Breast epithelium (tissue), 4 donors: ENCODE results near the gene SENP8. TPM values are rescaled to one million over a fixed set of nuclear protein-coding genes. Genes with fewer than 3 reads are reported as not detected.
A peak's percentile ranks its signal among the peaks of the same experiment; 100 is the strongest.

Experiments
- DNase-seq, 2 donors: peaks; one replicate each; pipeline ENCODE4 v3.0.0-alpha.2; 2019; ENCODE audit warnings: low spot score in 2 of 2
- H3K27ac ChIP-seq, 2 donors: fragments of 200-600 bp; sonication (generic) in 1 of 2; one replicate each; pipeline ENCODE4 v1.5.1; 2016 to 2019; ENCODE audit warnings: mild to moderate bottlenecking in 1 of 2
- H3K27me3 ChIP-seq, 2 donors: fragments of 200-600 bp; sonication (generic) in 1 of 2; one replicate each; pipeline versions ENCODE4 v1.5.1 to v1.6.0; 2017 to 2019; ENCODE audit warnings: control low read depth in 1 of 2, mild to moderate bottlenecking in 1 of 2
- H3K36me3 ChIP-seq: fragments of 200-600 bp; one replicate; pipeline ENCODE4 v1.5.1; 2019
- H3K4me1 ChIP-seq, 2 donors: fragments of 200-600 bp; sonication (generic); one replicate each; pipeline ENCODE4 v1.5.1; 2016 to 2019; ENCODE audit warnings: control low read depth in 1 of 2
- H3K4me3 ChIP-seq, 3 donors: fragments of 200-600 bp; sonication (generic); 1 replicate in 2 of 3; 2 replicates in 1 of 3; pipeline ENCODE4 v1.5.1; 2016 to 2019; ENCODE audit warnings: mild to moderate bottlenecking in 3 of 3, moderate library complexity in 2 of 3
- H3K9me3 ChIP-seq, 2 donors: fragments of 200-600 bp; sonication (generic) in 1 of 2; one replicate each; pipeline ENCODE4 v1.5.1; 2016 to 2019; ENCODE audit warnings: control low read depth in 1 of 2
- CTCF ChIP-seq, 3 donors: fragments of 450-650 bp; IDR thresholded peaks; one replicate each; pipeline ENCODE4 v1.5.1; 2016 to 2017; ENCODE audit warnings: antibody characterized with exemption in 3 of 3, mild to moderate bottlenecking in 3 of 3, moderate library complexity in 3 of 3
- POLR2A ChIP-seq: fragments of 450-650 bp; IDR thresholded peaks from one replicate; pipeline ENCODE4 v1.6.1; 2016; ENCODE audit warnings: antibody characterized with exemption, mild to moderate bottlenecking, moderate library complexity
- POLR2AphosphoS5 ChIP-seq, 3 donors: sonication (generic); formaldehyde crosslinking; IDR thresholded peaks; one replicate each; pipeline ENCODE4 v1.6.1; 2017; ENCODE audit warnings: antibody characterized with exemption in 3 of 3
- intact Hi-C: fragments of 100-400 bp; cut with DNase I; formaldehyde crosslinking; loops from one replicate; pipeline ENCODE4 v1.15.1; 2023; ENCODE audit warnings: low total_unique reads
- total RNA-seq, 3 donors: library from RNA; depleted of rRNA; stranded (reverse); fragments of >200 nt; gene quantifications; one replicate each; pipeline ENCODE4 v1.1.0, GENCODE V29; 2016

The SENP8 gene
- total RNA-seq, 3 donors from 2014 or later, result 1.6 to 4.4 (median 2.0) TPM

GRCh38 chr15:72179950-72180581 is 61.9 kb downstream of the SENP8 start:
- no peaks in the 10 kb centered on the region for H3K9me3 ChIP-seq
- no peaks in the 10 kb centered on the region for H3K27me3 ChIP-seq
- peaks cover 3 to 39% of the 10 kb centered on the region in 2 donors for H3K4me1 ChIP-seq
- peak in 1 of 2 donors; percentile 84 for DNase-seq
- H3K27ac ChIP-seq, result peak overlapping the region; percentile 91 to 96
- H3K36me3 ChIP-seq, result no peaks in the 10 kb centered on the region
- TF ChIP-seq CTCF (IDR thresholded peaks at IDR 0.05) (no peak), POLR2AphosphoS5 (IDR thresholded peaks at IDR 0.05) (peak in 1 of 3 donors; percentile 36)
- peak overlapping the region in 1 of 3 donors; percentile 44 for H3K4me3 ChIP-seq
- intact Hi-C loops, result no loop called here

- Histone ChIP-seq H3K4me1 (peaks cover 3 to 35% of the 10 kb centered on the region in 2 donors), H3K27ac (peak overlapping the region; percentile 91 to 96), H3K27me3 (no peaks in the 10 kb centered on the region), H3K9me3 (no peaks in the 10 kb centered on the region), H3K4me3 (peak overlapping the region in 1 of 3 donors; percentile 44), H3K36me3 (no peaks in the 10 kb centered on the region)
- peak in 1 of 2 donors; percentile 17 for DNase-seq
- intact Hi-C loops, result no loop called here
- no peak for TF ChIP-seq CTCF (IDR thresholded peaks at IDR 0.05)
- no peak for TF ChIP-seq POLR2A
- no peak for TF ChIP-seq POLR2AphosphoS5 (IDR thresholded peaks at IDR 0.05)
Measured at GRCh38 chr15:72180761-72181324, 62.6 kb downstream of the SENP8 start.

GRCh38 chr15:72182244-72182643 is 64.0 kb downstream of the SENP8 start:
- TF ChIP-seq CTCF (IDR thresholded peaks at IDR 0.05), result no peak
- TF ChIP-seq POLR2AphosphoS5 (IDR thresholded peaks at IDR 0.05), result no peak
- TF ChIP-seq POLR2A, result no peak
- H3K36me3 ChIP-seq, result no peaks in the 10 kb centered on the region
- no peaks in the 10 kb centered on the region for H3K9me3 ChIP-seq
- no peak overlapping the region for H3K4me3 ChIP-seq
- intact Hi-C loops, result no loop called here
- H3K4me1 ChIP-seq, result peaks cover 0 to 25% of the 10 kb centered on the region in 2 donors
- no peak for DNase-seq
- H3K27ac ChIP-seq, result peak overlapping the region; percentile 91 to 96
- no peaks in the 10 kb centered on the region for H3K27me3 ChIP-seq

GRCh38 chr15:72182673-72183072 is 64.5 kb downstream of the SENP8 start:
- intact Hi-C loops, result no loop called here
- Histone ChIP-seq H3K4me3 (no peak overlapping the region), H3K9me3 (no peaks in the 10 kb centered on the region), H3K27me3 (no peaks in the 10 kb centered on the region), H3K4me1 (peaks cover 0 to 20% of the 10 kb centered on the region in 2 donors), H3K27ac (peak overlapping the region; percentile 66 to 91), H3K36me3 (no peaks in the 10 kb centered on the region)
- TF ChIP-seq POLR2A (no peak), CTCF (IDR thresholded peaks at IDR 0.05) (no peak), POLR2AphosphoS5 (IDR thresholded peaks at IDR 0.05) (peak in 1 of 3 donors; percentile 9)
- peak; percentile 28 to 82 for DNase-seq

- TF ChIP-seq POLR2AphosphoS5 (IDR thresholded peaks at IDR 0.05) (no peak), CTCF (IDR thresholded peaks at IDR 0.05) (no peak), POLR2A (no peak)
- Histone ChIP-seq H3K9me3 (no peaks in the 10 kb centered on the region), H3K4me3 (peak overlapping the region; percentile 25 to 61 (median 45)), H3K27ac (peak overlapping the region; percentile 80 to 91), H3K36me3 (no peaks in the 10 kb centered on the region), H3K4me1 (peaks cover 0 to 15% of the 10 kb centered on the region in 2 donors), H3K27me3 (no peaks in the 10 kb centered on the region)
- DNase-seq, result peak in 1 of 2 donors; percentile 7
- intact Hi-C loops, result no loop called here
Measured at GRCh38 chr15:72183781-72184164, 65.6 kb downstream of the SENP8 start.
